Psoas muscle (tissue), 8 donors: Measurements from ENCODE around the gene COX17. TPM values are rescaled to one million over a fixed set of nuclear protein-coding genes. Genes with fewer than 3 reads are reported as not detected.
A peak's percentile ranks its signal among the peaks of the same experiment; 100 is the strongest.

Experiments used
- ATAC-seq, 4 donors: fragments of 200-7000 bp; cut with Tn5 transposase; one replicate each; pipeline ENCODE4 v1.9.1; 2020; ENCODE audit warnings: moderate library complexity in 3 of 4, mild to moderate bottlenecking in 2 of 4
- DNase-seq, 2 donors: peaks; one replicate each; pipeline ENCODE4 v3.0.0-alpha.2; 2020
- H3K27ac ChIP-seq: fragments of 200-600 bp; one replicate; pipeline ENCODE4 v1.8.0; 2022
- H3K27me3 ChIP-seq, 3 donors: fragments of 200-600 bp in 1 of 3; one replicate each; pipeline versions ENCODE4 v1.6.1 to v1.8.0; 2013 to 2022; ENCODE audit warnings: low read length in 2 of 3, mild to moderate bottlenecking in 2 of 3, moderate library complexity in 1 of 3; ENCODE audit not compliant: insufficient read depth in 3 of 3
- H3K36me3 ChIP-seq, 2 donors: fragments of 200-600 bp in 1 of 2; one replicate each; pipeline versions ENCODE4 v1.6.1 to v1.8.0; 2013 to 2022; ENCODE audit warnings: low read depth in 1 of 2, mild to moderate bottlenecking in 1 of 2, moderate library complexity in 1 of 2; ENCODE audit not compliant: insufficient read depth in 1 of 2
- H3K4me1 ChIP-seq: fragments of 200-600 bp; one replicate; pipeline ENCODE4 v1.8.0; 2022
- H3K4me3 ChIP-seq: fragments of 200-600 bp; one replicate; pipeline ENCODE4 v1.8.0; 2022; ENCODE audit warnings: mild to moderate bottlenecking
- H3K9me3 ChIP-seq: fragments of 200-600 bp; one replicate; pipeline ENCODE4 v1.8.0; 2022
- WGBS, 3 donors: extraction: QIAGEN DNeasy Blood & Tissue Kit; methylation state at CpG; one replicate each; pipeline versions ENCODE4 v1.1.6 to v1.1.7; 2013; 5-methylcytosine and 5-hydroxymethylcytosine counted together
- intact Hi-C, 2 donors: fragments of 100-400 bp; cut with DNase I; formaldehyde crosslinking; loops; one replicate each; pipeline versions ENCODE4 v1.11.0 to v1.14.2; 2022
- polyA plus RNA-seq, 3 donors: library from polyadenylated mRNA; stranded (reverse); fragments of 200-250 nt; gene quantifications; one replicate each; pipeline ENCODE4 v1.2.3, GENCODE V29; 2013
- total RNA-seq, 4 donors: library from RNA; stranded (reverse); fragmentation: NEBNext Ultra II Directional in 2 of 4; extraction: Animal tissue kit (Norgen Biotek cat#: 25700) in 2 of 4; gene quantifications; one replicate each; pipeline versions ENCODE4 v1.2.1 to v1.2.4, GENCODE V29; 2021 to 2023
- TF ChIP-seq, protein P1 (sequence below): fragments of 200-600 bp; IDR thresholded peaks from one replicate; pipeline ENCODE4 v1.8.0; 2022; ENCODE audit warnings: antibody characterized with exemption
- donor health status: healthy with polysubstance abuse.
- donor health status: DM: no; HTN: no; CAD: no; lungs with moderate emphysema.
- donor health status: Bipolar disorder and iron deficiency.
- donor health status: healthy.
- donor health status: DM: yes; HTN: yes; CAD: no.
- donor health status: DM: no; HTN: no; CAD: no.
- donor health status: DM: no; HTN: no; CAD: no.
- donor health status: DM: yes; HTN: yes; CAD: no.

Gene COX17
- total and polyA plus RNA-seq, 7 donors, result 89.5 to 330 (median 166) TPM

DNA sequence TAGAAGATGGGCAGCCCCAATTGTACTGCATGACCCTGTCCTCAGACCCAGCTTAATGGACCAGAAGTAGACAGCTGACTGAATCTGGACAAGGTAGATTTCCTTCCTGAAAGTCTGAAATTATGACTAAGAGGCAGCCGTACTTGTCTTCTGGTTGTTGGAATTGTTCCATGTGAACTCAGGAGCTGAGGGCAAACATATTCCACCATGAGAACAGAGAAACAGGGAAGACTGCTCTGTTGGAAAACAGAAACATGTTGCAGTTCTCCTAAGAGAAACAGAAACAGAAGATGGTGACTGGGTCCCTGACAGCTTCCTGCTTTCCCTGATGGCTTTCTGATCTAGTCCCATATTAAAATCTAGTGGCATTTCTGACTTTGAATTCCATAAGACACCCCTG, 41.0 kb downstream of the COX17 start:
- H3K27me3 ChIP-seq, result no peaks in the 10 kb centered on the region
- peaks cover 1 to 16% of the 10 kb centered on the region in 2 donors for H3K36me3 ChIP-seq
- ATAC-seq (no peak), DNase-seq (no peak)
- peak overlapping the region; percentile 97 for H3K27ac ChIP-seq
- H3K9me3 ChIP-seq, result no peaks in the 10 kb centered on the region
- 8 to 15% (median 9%) methylated on average over 1 of the region's 1 CpG for WGBS, 3 donors
- TF ChIP-seq, protein P1, sequence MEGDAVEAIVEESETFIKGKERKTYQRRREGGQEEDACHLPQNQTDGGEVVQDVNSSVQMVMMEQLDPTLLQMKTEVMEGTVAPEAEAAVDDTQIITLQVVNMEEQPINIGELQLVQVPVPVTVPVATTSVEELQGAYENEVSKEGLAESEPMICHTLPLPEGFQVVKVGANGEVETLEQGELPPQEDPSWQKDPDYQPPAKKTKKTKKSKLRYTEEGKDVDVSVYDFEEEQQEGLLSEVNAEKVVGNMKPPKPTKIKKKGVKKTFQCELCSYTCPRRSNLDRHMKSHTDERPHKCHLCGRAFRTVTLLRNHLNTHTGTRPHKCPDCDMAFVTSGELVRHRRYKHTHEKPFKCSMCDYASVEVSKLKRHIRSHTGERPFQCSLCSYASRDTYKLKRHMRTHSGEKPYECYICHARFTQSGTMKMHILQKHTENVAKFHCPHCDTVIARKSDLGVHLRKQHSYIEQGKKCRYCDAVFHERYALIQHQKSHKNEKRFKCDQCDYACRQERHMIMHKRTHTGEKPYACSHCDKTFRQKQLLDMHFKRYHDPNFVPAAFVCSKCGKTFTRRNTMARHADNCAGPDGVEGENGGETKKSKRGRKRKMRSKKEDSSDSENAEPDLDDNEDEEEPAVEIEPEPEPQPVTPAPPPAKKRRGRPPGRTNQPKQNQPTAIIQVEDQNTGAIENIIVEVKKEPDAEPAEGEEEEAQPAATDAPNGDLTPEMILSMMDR, result no peak
- no peak overlapping the region for H3K4me3 ChIP-seq
- intact Hi-C loops, result loop anchor here in 1 of 2 donors (5.0 kb wide), 1 partner anchor 39 kb away; the partner anchor contains the start of gene PLA1A
- H3K4me1 ChIP-seq, result peaks cover 46% of the 10 kb centered on the region

DNA sequence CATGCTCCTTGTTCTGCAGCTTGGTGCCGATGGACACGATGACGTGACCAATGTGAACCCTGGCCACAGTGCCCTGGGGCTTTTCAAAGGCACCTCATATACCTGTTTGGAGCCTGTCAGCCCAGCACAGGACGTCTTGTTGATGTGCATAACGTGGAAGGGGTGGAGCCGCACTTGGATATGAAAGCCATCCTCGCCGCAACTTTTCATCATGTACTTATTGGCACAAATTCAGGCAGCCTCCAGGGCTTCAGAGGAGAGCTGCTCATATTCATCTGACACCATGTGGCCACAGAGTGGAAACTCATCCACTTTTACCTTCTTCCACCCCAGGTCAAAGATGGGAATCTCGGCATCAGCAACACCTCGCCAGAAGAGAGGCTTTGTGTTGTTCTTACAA, 41.5 kb downstream of the COX17 start:
- H3K27ac ChIP-seq, result peak overlapping the region; percentile 97
- no peak overlapping the region for H3K4me3 ChIP-seq
- peaks cover 0 to 12% of the 10 kb centered on the region in 2 donors for H3K36me3 ChIP-seq
- ATAC-seq (peak in 1 of 4 donors; percentile 3), DNase-seq (no peak)
- no peaks in the 10 kb centered on the region for H3K9me3 ChIP-seq
- TF ChIP-seq, protein P1, result peak; percentile 23
- H3K4me1 ChIP-seq, result peaks cover 51% of the 10 kb centered on the region
- H3K27me3 ChIP-seq, result no peaks in the 10 kb centered on the region
- 83 to 84% (median 83%) methylated on average over 10 of the region's 10 CpGs for WGBS, 3 donors
- intact Hi-C loops, result loop anchor here in 1 of 2 donors (5.0 kb wide), 1 partner anchor 38 kb away; the partner anchor contains the start of gene PLA1A

DNA sequence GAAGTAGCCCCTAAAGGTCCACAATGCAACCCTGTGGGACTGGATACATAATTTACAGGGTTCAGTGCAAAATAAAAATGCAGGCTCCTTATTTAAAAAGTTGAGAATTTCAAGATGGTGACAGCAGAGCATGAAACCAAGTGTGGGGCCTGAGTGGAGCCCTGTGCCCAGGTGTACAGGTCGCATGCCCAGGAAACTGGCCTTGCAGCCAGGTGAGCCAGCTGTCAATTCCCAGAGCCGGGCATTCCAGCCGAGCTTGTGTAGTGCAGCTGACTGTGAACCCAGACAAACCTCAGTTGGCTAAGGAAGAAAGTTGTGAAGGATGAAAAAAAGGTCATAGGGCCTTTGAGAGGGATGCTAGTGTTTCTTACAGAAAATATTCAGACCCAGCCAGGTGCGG, 44.4 kb downstream of the COX17 start:
- intact Hi-C loops, result no loop called here
- peaks cover 60% of the 10 kb centered on the region for H3K4me1 ChIP-seq
- TF ChIP-seq, protein P1, result no peak

DNA sequence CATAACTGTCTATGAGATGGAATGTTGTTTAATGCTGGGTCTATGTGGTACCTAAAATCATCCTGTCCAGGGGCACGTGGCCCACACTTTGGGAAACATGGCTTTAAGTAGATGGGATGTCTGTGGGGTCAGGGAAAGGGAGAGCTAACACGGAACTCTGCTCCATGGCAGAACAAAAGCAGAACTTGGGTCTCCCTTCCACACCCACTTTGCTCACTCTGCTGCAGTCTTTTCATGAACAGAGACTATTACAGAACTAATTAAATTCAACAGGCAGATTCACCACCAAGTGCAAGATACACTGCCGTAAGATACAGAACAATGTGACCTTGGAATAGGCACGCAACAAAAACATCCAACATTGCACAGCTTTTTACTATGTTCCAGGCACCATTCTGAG, 45.0 kb downstream of the COX17 start:
- DNase-seq (no peak), ATAC-seq (no peak)
- intact Hi-C loops, result no loop called here
- TF ChIP-seq, protein P1, result no peak
- Histone ChIP-seq H3K27ac (peak overlapping the region; percentile 93), H3K9me3 (no peaks in the 10 kb centered on the region), H3K4me3 (no peak overlapping the region), H3K27me3 (no peaks in the 10 kb centered on the region), H3K36me3 (no peaks in the 10 kb centered on the region), H3K4me1 (peaks cover 61% of the 10 kb centered on the region)
- WGBS, 3 donors, result 49 to 61% (median 53%) methylated on average over 4 of the region's 4 CpGs

More for the DNA sequence above, 44.4 kb downstream of the COX17 start:
- DNase-seq (no peak), ATAC-seq (no peak)
- Histone ChIP-seq H3K4me3 (no peak overlapping the region), H3K36me3 (no peaks in the 10 kb centered on the region), H3K27ac (peak overlapping the region; percentile 93), H3K9me3 (no peaks in the 10 kb centered on the region), H3K27me3 (no peaks in the 10 kb centered on the region)
- 39 to 64% (median 52%) methylated on average over 4 of the region's 4 CpGs for WGBS, 3 donors

DNA sequence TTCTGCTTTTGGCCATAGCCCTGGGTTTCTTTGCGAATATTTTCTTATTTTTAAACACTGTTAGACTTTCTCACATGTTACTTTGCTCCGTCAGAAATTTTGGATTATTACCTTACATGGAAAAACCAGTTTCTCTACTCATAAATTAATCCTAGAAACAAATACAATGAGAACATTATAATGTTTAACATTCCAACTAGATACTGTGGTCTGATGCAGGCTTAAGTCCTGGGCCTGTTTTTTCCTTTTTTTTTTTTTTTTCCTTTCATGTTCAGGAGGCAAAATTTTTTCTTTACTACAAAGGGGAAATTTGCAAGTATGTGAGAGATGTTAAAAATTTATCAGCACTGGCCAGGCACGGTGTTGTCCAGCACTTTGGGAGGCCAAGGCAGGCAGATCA, 45.7 kb downstream of the COX17 start:
- Histone ChIP-seq H3K27me3 (no peaks in the 10 kb centered on the region), H3K4me3 (no peak overlapping the region), H3K9me3 (no peaks in the 10 kb centered on the region), H3K27ac (peak overlapping the region; percentile 93), H3K4me1 (peaks cover 61% of the 10 kb centered on the region), H3K36me3 (no peaks in the 10 kb centered on the region)
- TF ChIP-seq, protein P1, result no peak
- intact Hi-C loops, result loop anchor here in 1 of 2 donors (2.0 kb wide), 1 partner anchor 33 kb away; no protein-coding TSS in a partner anchor
- 50 to 63% (median 56%) methylated on average over 3 of the region's 3 CpGs for WGBS, 3 donors
- ATAC-seq (no peak), DNase-seq (no peak)
